HCT116 (cell line): ENCODE measurements around the gene GM2A. TPM values are rescaled to one million over a fixed set of nuclear protein-coding genes. Genes with fewer than 3 reads are reported as not detected.

Experiments used
- ATAC-seq: fragments of 200-7000 bp; cut with Tn5 transposase; 2 replicates; pipeline ENCODE4 v1.9.1; 2020; ENCODE audit warnings: mild to moderate bottlenecking, moderate library complexity
- BruUV-seq: library from RNA; stranded (reverse); fragments of 400-500 nt; replicated peaks from 2 replicates; lab custom pipeline; 2021; lab: Mats Ljungman, UMichigan
- CTCF ChIA-PET: fragments of 300-600 bp; sonication (Branson Sonifier 250); formaldehyde crosslinking; loops from one replicate; lab custom pipeline; 2021; ENCODE audit warnings: antibody characterized with exemption; lab: Charles Lee
- POLR2A ChIA-PET: fragments of 300-600, 350-600 bp; sonication (Branson Sonifier 250); formaldehyde crosslinking; loops from one replicate; lab custom pipeline; 2021; ENCODE audit warnings: antibody characterized with exemption; lab: Charles Lee
- RAD21 ChIA-PET, 2 experiments: fragments of 300-600 bp; sonication (Branson Sonifier 250); formaldehyde crosslinking; loops; one replicate each; lab custom pipeline; 2023; ENCODE audit warnings: low total read pairs in 2 of 2; ENCODE audit not compliant: uncharacterized antibody in 2 of 2, unreplicated experiment in 2 of 2, low non-redundant PET in 1 of 2; lab: Charles Lee
- DNase-seq: peaks from one replicate; pipeline ENCODE4 v3.0.0-alpha.2; 2010; ENCODE audit warnings: low read depth, low spot score
- H2AFZ ChIP-seq: fragments of 200-600 bp; shearing (Covaris generic), sonication (generic); 2 replicates; pipeline ENCODE4 v1.6.1; 2017; ENCODE audit warnings: low read depth, mixed run types, mixed read lengths, antibody characterized with exemption, low read length; ENCODE audit not compliant: poor library complexity, severe bottlenecking
- H3K27ac ChIP-seq: 2 replicates; pipeline ENCODE4 v1.5.1; 2012; ENCODE audit warnings: low read depth, low read length
- H3K27me3 ChIP-seq: fragments of 200-600 bp; sonication (generic); 2 replicates; pipeline ENCODE4 v1.6.1; 2016; ENCODE audit warnings: mixed run types, low read length, mixed read lengths; ENCODE audit not compliant: insufficient read depth
- H3K36me3 ChIP-seq, 2 experiments: fragments of 200-500 bp in 1 of 2; fragments of 200-600 bp in 1 of 2; sonication (Bioruptor generic) in 1 of 2; sonication (generic) in 1 of 2; 2 replicates each; pipeline versions ENCODE4 v1.5.1 to v1.6.1; 2014 to 2016; ENCODE audit warnings: low read length in 2 of 2, inconsistent platforms in 1 of 2, mixed read lengths in 1 of 2, mixed run types in 1 of 2; ENCODE audit not compliant: insufficient read depth in 2 of 2, control insufficient read depth in 1 of 2
- H3K4me1 ChIP-seq, 2 experiments: fragments of 200-600 bp in 1 of 2; sonication (generic) in 1 of 2; 2 replicates each; pipeline versions ENCODE4 v1.5.1 to v1.6.1; 2012 to 2017; ENCODE audit warnings: low read length in 2 of 2, inconsistent platforms in 1 of 2, mild to moderate bottlenecking in 1 of 2, mixed read lengths in 1 of 2, mixed run types in 1 of 2, moderate library complexity in 1 of 2; ENCODE audit not compliant: insufficient read depth in 2 of 2, control insufficient read depth in 1 of 2
- H3K4me2 ChIP-seq: fragments of 200-600 bp; sonication (generic); 2 replicates; pipeline ENCODE4 v1.6.1; 2017; ENCODE audit warnings: mixed run types, low read length, mixed read lengths
- H3K4me3 ChIP-seq, 2 experiments: fragments of 200-600 bp in 1 of 2; sonication (generic) in 1 of 2; replicated peaks in 1 of 2; 2 replicates each; pipeline ENCODE4 v1.5.1; 2011 to 2016; ENCODE audit warnings: low read length in 2 of 2, control low read depth in 1 of 2, low read depth in 1 of 2, mild to moderate bottlenecking in 1 of 2, mixed read lengths in 1 of 2, mixed run types in 1 of 2
- H3K79me2 ChIP-seq: fragments of 200-600 bp; sonication (generic); 2 replicates; pipeline ENCODE4 v1.6.1; 2017; ENCODE audit warnings: mild to moderate bottlenecking, mixed run types, low read length, moderate library complexity, mixed read lengths; ENCODE audit not compliant: insufficient read depth
- H3K9ac ChIP-seq: fragments of 200-600 bp; sonication (generic); 2 replicates; pipeline ENCODE4 v1.6.1; 2016; ENCODE audit warnings: low read length, mixed read lengths
- H3K9me2 ChIP-seq: fragments of 200-600 bp; sonication (generic), shearing (Covaris generic); 2 replicates; pipeline ENCODE4 v1.6.1; 2017; ENCODE audit warnings: mixed run types, mild to moderate bottlenecking, moderate library complexity; ENCODE audit not compliant: insufficient read depth
- H3K9me3 ChIP-seq, 2 experiments: fragments of 200-500 bp in 1 of 2; fragments of 200-600 bp in 1 of 2; sonication (Bioruptor generic) in 1 of 2; sonication (generic) in 1 of 2; 2 replicates each; pipeline ENCODE4 v1.6.1; 2014 to 2017; ENCODE audit warnings: low read length in 2 of 2, mixed read lengths in 2 of 2, inconsistent platforms in 1 of 2, low read depth in 1 of 2, mild to moderate bottlenecking in 1 of 2, mixed run types in 1 of 2, moderate library complexity in 1 of 2; ENCODE audit not compliant: control insufficient read depth in 1 of 2, insufficient read depth in 1 of 2
- H4K20me1 ChIP-seq: fragments of 200-600 bp; sonication (generic), shearing (Covaris generic); 2 replicates; pipeline ENCODE4 v1.6.1; 2017; ENCODE audit warnings: mixed run types, mild to moderate bottlenecking, moderate library complexity; ENCODE audit not compliant: insufficient read depth
- CEBPB ChIP-seq: IDR thresholded peaks from 2 replicates; pipeline ENCODE4 v1.6.1; 2012; ENCODE audit warnings: low read depth
- EGR1 ChIP-seq: IDR thresholded peaks from 2 replicates; pipeline ENCODE4 v1.6.1; 2012; ENCODE audit warnings: low read depth
- EZH2 ChIP-seq: fragments of 200-600 bp; sonication (generic); IDR thresholded peaks from 2 replicates; pipeline ENCODE4 v1.6.1; 2017; ENCODE audit warnings: antibody characterized with exemption, mixed run types
- POLR2A ChIP-seq: IDR thresholded peaks from 2 replicates; pipeline ENCODE4 v1.7.0; 2011; ENCODE audit warnings: borderline replicate concordance; ENCODE audit not compliant: insufficient read depth, insufficient read length; ENCODE audit errors: extremely low read depth
- RAD21 ChIP-seq: IDR thresholded peaks from 2 replicates; pipeline ENCODE4 v1.6.1; 2012; ENCODE audit warnings: low read depth, mild to moderate bottlenecking
- SIN3A ChIP-seq: IDR thresholded peaks from 2 replicates; pipeline ENCODE4 v1.6.1; 2012; ENCODE audit warnings: low read depth
- SP1 ChIP-seq: IDR thresholded peaks from 2 replicates; pipeline ENCODE4 v1.6.1; 2012; ENCODE audit warnings: low read depth
- SRF ChIP-seq: IDR thresholded peaks from 2 replicates; pipeline ENCODE4 v1.6.1; 2012; ENCODE audit warnings: low read depth
- YY1 ChIP-seq: IDR thresholded peaks from 2 replicates; pipeline ENCODE4 v1.6.1; 2011; ENCODE audit warnings: low read length, low read depth, moderate library complexity, mild to moderate bottlenecking; ENCODE audit not compliant: insufficient replicate concordance; ENCODE audit errors: extremely low read depth
- intact Hi-C: fragments of 100-400 bp; cut with micrococcal nuclease; formaldehyde crosslinking; loops from 2 replicates; pipeline ENCODE4 v1.10.0; 2022
- total RNA-seq: library from RNA; stranded (reverse); gene quantifications from one replicate; pipeline ENCODE4 v1.2.1, GENCODE V29; 2021; ENCODE audit not compliant: unreplicated experiment
- TF ChIP-seq, protein P1 (sequence below), 3 experiments: fragments of 200-600 bp in 1 of 3; sonication (generic) in 1 of 3; IDR thresholded peaks in 2 of 3; conservative IDR thresholded peaks in 1 of 3; 2 replicates each; pipeline ENCODE4 v1.5.1; 2012 to 2017; ENCODE audit warnings: low read depth in 2 of 3, low read length in 2 of 3, antibody characterized with exemption in 1 of 3, borderline replicate concordance in 1 of 3, control low read depth in 1 of 3, mild to moderate bottlenecking in 1 of 3, mixed read lengths in 1 of 3, mixed run types in 1 of 3, moderate library complexity in 1 of 3; ENCODE audit not compliant: insufficient read depth in 1 of 3
- TF ChIP-seq, protein P2 (sequence below): IDR thresholded peaks from 2 replicates; pipeline ENCODE4 v1.6.1; 2011; ENCODE audit warnings: mild to moderate bottlenecking, low read length, moderate library complexity; ENCODE audit not compliant: insufficient replicate concordance; ENCODE audit errors: extremely low read depth
- TF ChIP-seq, protein P3 (sequence below): IDR thresholded peaks from 2 replicates; pipeline ENCODE4 v1.6.1; 2012
- TF ChIP-seq, protein P4 (sequence below): IDR thresholded peaks from 2 replicates; pipeline ENCODE4 v1.6.1; 2012; ENCODE audit warnings: low read depth

The GM2A gene
- total RNA-seq, 1 experiment from 2014 or later = 25.0 TPM

DNA sequence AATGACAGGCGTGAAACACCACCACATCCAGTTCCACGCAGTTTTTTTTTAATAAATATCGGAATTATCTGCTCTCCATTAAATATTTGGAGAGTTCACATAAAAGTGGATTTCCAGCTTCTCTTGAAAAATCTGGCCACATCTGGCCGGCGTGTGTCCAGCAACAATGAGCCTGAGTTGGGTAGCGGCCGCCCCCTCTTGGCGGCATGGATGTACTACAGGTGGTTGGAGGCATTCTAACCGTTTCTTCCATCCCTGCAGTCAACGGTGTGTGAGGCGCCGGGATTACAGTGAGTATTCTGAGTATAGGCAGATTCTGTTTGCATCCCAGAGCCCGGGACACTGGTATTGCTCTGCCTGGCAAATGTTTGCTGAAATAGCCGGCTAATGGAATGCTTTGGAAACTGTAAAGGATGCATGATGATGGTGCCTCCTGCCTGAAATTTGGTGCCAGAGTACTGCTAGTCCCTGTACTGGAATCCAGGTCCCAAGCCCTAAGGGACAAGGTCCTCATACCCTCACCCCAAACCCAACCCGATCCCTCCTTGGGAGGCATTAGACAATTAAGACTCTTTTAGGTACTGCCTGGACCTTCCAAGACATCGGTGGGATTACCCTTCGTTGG is 13.6 kb upstream of the GM2A start:
- BruUV-seq = no TSS peak
- CTCF ChIA-PET = interaction anchor here (0.7 to 1.6 kb wide), 16 partner anchors 9 to 679 kb away, joined by 3 to 29 read pairs (median 4); partner anchors contain the start of genes ANXA6, CCDC69 and GM2A
- intact Hi-C loops = loop anchor here (1.0 to 10.0 kb wide), 4 partner anchors 75 to 235 kb away; no protein-coding TSS in a partner anchor
- Histone ChIP-seq H3K4me2 (peak overlapping the region; percentile 20; the same call in 1 of the 2 replicates), H3K4me3 (no peak overlapping the region), H3K4me1 (peaks cover 8 to 9% of the 10 kb centered on the region in 2 experiments; a peak in 2 of 4 replicates), H3K79me2 (no peaks in the 10 kb centered on the region), H2AFZ (peak overlapping the region; percentile 91), H3K9me3 (no peaks in the 10 kb centered on the region), H3K27me3 (no peaks in the 10 kb centered on the region), H3K9ac (no peak overlapping the region), H3K36me3 (no peaks in the 10 kb centered on the region), H3K27ac (no peak overlapping the region), H3K9me2 (no peaks in the 10 kb centered on the region), H4K20me1 (no peaks in the 10 kb centered on the region)
- DNase-seq = peak; percentile 34
- ATAC-seq = peak; percentile 95
- TF ChIP-seq, protein P1, sequence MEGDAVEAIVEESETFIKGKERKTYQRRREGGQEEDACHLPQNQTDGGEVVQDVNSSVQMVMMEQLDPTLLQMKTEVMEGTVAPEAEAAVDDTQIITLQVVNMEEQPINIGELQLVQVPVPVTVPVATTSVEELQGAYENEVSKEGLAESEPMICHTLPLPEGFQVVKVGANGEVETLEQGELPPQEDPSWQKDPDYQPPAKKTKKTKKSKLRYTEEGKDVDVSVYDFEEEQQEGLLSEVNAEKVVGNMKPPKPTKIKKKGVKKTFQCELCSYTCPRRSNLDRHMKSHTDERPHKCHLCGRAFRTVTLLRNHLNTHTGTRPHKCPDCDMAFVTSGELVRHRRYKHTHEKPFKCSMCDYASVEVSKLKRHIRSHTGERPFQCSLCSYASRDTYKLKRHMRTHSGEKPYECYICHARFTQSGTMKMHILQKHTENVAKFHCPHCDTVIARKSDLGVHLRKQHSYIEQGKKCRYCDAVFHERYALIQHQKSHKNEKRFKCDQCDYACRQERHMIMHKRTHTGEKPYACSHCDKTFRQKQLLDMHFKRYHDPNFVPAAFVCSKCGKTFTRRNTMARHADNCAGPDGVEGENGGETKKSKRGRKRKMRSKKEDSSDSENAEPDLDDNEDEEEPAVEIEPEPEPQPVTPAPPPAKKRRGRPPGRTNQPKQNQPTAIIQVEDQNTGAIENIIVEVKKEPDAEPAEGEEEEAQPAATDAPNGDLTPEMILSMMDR (IDR thresholded peaks at IDR 0.05 in 2 of 3, conservative IDR thresholded peaks at IDR 0.05 in 1 of 3; ENCODE audit: borderline replicate concordance in 1 of 3, insufficient read depth in 1 of 3, low read depth in 2 of 3, low read length in 2 of 3) = peak; percentile 83 to 93 (median 90)
- TF ChIP-seq, protein P2, sequence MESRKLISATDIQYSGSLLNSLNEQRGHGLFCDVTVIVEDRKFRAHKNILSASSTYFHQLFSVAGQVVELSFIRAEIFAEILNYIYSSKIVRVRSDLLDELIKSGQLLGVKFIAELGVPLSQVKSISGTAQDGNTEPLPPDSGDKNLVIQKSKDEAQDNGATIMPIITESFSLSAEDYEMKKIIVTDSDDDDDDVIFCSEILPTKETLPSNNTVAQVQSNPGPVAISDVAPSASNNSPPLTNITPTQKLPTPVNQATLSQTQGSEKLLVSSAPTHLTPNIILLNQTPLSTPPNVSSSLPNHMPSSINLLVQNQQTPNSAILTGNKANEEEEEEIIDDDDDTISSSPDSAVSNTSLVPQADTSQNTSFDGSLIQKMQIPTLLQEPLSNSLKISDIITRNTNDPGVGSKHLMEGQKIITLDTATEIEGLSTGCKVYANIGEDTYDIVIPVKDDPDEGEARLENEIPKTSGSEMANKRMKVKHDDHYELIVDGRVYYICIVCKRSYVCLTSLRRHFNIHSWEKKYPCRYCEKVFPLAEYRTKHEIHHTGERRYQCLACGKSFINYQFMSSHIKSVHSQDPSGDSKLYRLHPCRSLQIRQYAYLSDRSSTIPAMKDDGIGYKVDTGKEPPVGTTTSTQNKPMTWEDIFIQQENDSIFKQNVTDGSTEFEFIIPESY = no peak
- no peak for TF ChIP-seq SP1
- TF ChIP-seq SRF = no peak
- TF ChIP-seq EGR1 = no peak
- TF ChIP-seq CEBPB = no peak
- no peak for TF ChIP-seq POLR2A
- TF ChIP-seq RAD21 = peak; percentile 91
- TF ChIP-seq EZH2 = no peak
- no peak for TF ChIP-seq YY1
- TF ChIP-seq, protein P3, sequence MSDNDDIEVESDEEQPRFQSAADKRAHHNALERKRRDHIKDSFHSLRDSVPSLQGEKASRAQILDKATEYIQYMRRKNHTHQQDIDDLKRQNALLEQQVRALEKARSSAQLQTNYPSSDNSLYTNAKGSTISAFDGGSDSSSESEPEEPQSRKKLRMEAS = no peak
- TF ChIP-seq SIN3A = no peak
- TF ChIP-seq, protein P4, sequence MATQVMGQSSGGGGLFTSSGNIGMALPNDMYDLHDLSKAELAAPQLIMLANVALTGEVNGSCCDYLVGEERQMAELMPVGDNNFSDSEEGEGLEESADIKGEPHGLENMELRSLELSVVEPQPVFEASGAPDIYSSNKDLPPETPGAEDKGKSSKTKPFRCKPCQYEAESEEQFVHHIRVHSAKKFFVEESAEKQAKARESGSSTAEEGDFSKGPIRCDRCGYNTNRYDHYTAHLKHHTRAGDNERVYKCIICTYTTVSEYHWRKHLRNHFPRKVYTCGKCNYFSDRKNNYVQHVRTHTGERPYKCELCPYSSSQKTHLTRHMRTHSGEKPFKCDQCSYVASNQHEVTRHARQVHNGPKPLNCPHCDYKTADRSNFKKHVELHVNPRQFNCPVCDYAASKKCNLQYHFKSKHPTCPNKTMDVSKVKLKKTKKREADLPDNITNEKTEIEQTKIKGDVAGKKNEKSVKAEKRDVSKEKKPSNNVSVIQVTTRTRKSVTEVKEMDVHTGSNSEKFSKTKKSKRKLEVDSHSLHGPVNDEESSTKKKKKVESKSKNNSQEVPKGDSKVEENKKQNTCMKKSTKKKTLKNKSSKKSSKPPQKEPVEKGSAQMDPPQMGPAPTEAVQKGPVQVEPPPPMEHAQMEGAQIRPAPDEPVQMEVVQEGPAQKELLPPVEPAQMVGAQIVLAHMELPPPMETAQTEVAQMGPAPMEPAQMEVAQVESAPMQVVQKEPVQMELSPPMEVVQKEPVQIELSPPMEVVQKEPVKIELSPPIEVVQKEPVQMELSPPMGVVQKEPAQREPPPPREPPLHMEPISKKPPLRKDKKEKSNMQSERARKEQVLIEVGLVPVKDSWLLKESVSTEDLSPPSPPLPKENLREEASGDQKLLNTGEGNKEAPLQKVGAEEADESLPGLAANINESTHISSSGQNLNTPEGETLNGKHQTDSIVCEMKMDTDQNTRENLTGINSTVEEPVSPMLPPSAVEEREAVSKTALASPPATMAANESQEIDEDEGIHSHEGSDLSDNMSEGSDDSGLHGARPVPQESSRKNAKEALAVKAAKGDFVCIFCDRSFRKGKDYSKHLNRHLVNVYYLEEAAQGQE = no peak
- RAD21 ChIA-PET = interaction anchor here (0.7 to 1.0 kb wide), 5 partner anchors 13 to 113 kb away, joined by 3 to 5 read pairs (median 3); partner anchors contain the start of gene GM2A (in 1 of the 2)
- POLR2A ChIA-PET = interaction anchor here (1.4 kb wide), 1 partner anchor 13 kb away, joined by 4 read pairs; the partner anchor contains the start of gene GM2A
